Effector memory CD4-positive, alpha-beta T cell (primary cell): ENCODE data around the gene NAALADL2.
"Not testable (repeated sequence)": the region's sequence is repeated elsewhere in the genome, so short reads cannot be mapped to it uniquely, and the experiment has no call there.

Experiments
- DNase-seq, 3 donors: peaks; one replicate each; pipeline ENCODE4 v3.0.0-alpha.2; 2020
- H3K27ac ChIP-seq: 2 replicates; pipeline ENCODE4 v1.7.0; 2013; ENCODE audit warnings: mild to moderate bottlenecking, low read length, moderate library complexity; ENCODE audit not compliant: insufficient read depth, poor library complexity, severe bottlenecking
- H3K27me3 ChIP-seq: replicated peaks from 2 replicates; pipeline ENCODE4 v1.7.0; 2013; ENCODE audit warnings: mild to moderate bottlenecking, low read length; ENCODE audit not compliant: insufficient read depth, control insufficient read depth, poor library complexity, severe bottlenecking
- H3K36me3 ChIP-seq: 2 replicates; pipeline ENCODE4 v1.7.0; 2013; ENCODE audit warnings: mild to moderate bottlenecking, low read length, moderate library complexity; ENCODE audit not compliant: control insufficient read depth, insufficient read depth
- H3K4me1 ChIP-seq: 2 replicates; pipeline ENCODE4 v1.7.0; 2013; ENCODE audit warnings: low read length, mild to moderate bottlenecking; ENCODE audit not compliant: control insufficient read depth, insufficient read depth, poor library complexity, severe bottlenecking
- H3K4me3 ChIP-seq: 2 replicates; pipeline ENCODE4 v1.7.0; 2013; ENCODE audit warnings: low read length, low read depth, mild to moderate bottlenecking; ENCODE audit not compliant: insufficient read depth, poor library complexity, severe bottlenecking
- H3K9me3 ChIP-seq: 2 replicates; pipeline ENCODE4 v1.7.0; 2013; ENCODE audit warnings: mild to moderate bottlenecking, low read length, moderate library complexity; ENCODE audit not compliant: control insufficient read depth

NAALADL2 gene

DNA sequence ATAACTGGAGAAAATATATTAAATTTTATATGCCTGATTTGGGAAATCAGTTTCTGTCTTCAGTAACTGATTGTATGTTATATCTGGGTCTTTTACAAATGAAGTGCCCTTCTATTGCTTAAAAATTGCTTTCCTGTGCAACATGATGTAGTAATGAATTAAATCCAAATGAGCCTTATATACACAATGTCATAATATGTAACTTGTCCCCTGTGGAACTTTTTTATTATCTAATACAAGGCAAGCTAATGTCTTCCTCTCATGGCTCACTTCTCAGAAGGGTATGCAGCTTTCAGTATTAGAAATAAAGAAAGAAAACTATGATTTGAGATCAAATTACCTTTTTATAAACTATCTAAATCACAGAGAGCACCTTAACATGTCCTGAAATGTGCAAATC lies 248.9 kb downstream of the NAALADL2 start:
- H3K4me3 ChIP-seq, result no peak overlapping the region
- H3K9me3 ChIP-seq, result no peaks in the 10 kb centered on the region
- H3K27me3 ChIP-seq, result no peaks in the 10 kb centered on the region
- no peaks in the 10 kb centered on the region for H3K36me3 ChIP-seq
- no peaks in the 10 kb centered on the region for H3K4me1 ChIP-seq
- DNase-seq, result no peak
- no peak overlapping the region for H3K27ac ChIP-seq

DNA sequence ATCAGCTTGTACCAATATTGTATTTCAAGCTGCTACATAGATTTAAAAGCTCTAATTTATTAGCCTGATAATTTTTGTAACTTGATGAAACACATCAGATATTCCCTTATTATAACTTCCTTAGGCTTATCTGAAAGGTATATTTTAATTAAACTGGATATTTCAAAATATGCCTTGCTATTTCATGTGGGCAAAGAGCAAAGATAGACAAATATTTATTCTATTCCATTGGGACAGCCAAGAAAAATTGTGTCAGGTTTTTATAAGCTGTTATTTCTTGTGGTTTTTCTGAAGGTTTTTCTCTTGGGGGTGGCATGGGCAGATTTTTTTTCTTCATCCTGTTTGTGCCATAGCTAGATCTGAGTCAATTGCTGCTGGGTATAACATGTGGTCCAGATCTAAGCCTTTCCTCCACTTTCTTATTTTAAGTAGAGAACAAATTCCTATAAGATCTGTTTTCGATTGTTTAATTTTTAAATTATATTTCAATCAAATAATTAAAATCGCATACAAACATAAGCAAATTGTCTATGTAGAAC lies 249.5 kb downstream of the NAALADL2 start:
- H3K27me3 ChIP-seq, result no peaks in the 10 kb centered on the region
- H3K9me3 ChIP-seq, result no peaks in the 10 kb centered on the region
- no peak overlapping the region for H3K4me3 ChIP-seq
- no peak overlapping the region for H3K27ac ChIP-seq
- no peaks in the 10 kb centered on the region for H3K4me1 ChIP-seq
- DNase-seq, result no peak
- no peaks in the 10 kb centered on the region for H3K36me3 ChIP-seq

DNA sequence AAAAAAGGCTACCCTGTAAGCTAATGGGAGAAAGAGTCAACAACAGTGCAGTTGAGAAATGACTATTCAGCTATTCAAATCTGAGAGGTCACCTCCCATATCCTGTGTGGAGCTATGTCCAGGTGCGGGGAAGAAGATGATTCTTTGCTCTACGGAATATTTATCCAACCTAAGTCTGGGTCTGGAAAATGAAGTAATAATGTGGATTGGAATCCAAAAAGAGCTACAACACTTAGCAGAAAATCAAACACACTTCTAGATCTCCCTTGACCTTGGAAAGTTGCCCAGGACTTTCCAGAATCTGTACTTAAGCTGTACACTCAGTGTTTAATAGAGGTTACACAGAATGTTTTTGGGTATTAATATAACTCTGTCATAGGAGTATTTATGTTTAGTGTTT lies 251.9 kb downstream of the NAALADL2 start:
- no peaks in the 10 kb centered on the region for H3K36me3 ChIP-seq
- no peaks in the 10 kb centered on the region for H3K9me3 ChIP-seq
- no peak overlapping the region for H3K4me3 ChIP-seq
- no peaks in the 10 kb centered on the region for H3K27me3 ChIP-seq
- H3K4me1 ChIP-seq, result no peaks in the 10 kb centered on the region
- no peak for DNase-seq
- H3K27ac ChIP-seq, result no peak overlapping the region

DNA sequence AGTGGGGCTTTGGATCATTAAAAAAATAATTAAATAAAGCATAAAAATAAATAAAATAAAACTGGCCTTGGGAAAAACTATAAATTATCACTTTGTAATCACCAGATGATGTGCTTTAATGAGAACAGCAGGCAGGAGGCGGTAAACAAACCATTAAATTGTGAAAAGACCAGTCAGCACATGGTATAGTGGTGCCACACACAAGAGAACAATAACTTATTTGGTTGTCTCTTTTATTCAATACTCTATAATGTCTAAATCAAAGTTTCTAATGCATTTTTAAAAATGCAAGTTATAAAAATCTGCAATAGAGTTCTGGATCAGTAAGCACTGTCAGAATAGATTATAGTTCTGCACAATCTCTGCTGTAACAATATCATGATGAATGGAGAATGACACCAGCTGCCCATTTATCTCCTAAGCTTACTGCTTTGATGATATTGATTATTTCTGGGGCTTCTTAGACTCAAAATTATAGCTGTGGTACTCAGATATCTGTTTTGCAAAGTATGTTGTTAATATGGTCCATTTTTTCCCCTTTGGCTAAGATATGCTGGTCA lies 259.3 kb downstream of the NAALADL2 start:
- Histone ChIP-seq H3K9me3 (no peaks in the 10 kb centered on the region), H3K4me1 (no peaks in the 10 kb centered on the region), H3K27me3 (no peaks in the 10 kb centered on the region), H3K36me3 (no peaks in the 10 kb centered on the region), H3K4me3 (no peak overlapping the region), H3K27ac (no peak overlapping the region)
- DNase-seq, result no peak

DNA sequence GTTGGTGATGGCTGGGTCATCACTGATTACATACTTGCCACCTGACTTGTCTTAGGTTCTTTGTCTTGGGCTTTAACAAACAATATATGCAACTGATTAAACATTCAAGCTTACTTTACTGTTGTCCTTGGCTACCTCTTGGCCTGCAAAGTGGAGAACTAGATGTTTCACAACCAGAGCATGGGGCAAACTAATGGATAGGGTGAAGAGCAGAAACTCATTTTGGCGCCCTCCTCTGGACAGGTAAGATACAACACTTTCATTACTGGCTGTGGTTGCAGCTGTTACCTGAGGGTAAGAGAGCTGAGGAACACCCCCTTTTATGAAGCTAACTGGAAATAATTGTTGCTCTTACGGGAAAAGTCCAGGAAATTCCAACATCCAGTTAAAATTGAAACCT lies 262.1 kb downstream of the NAALADL2 start:
- no peak overlapping the region for H3K4me3 ChIP-seq
- no peaks in the 10 kb centered on the region for H3K9me3 ChIP-seq
- no peaks in the 10 kb centered on the region for H3K36me3 ChIP-seq
- no peak overlapping the region for H3K27ac ChIP-seq
- no peak for DNase-seq
- H3K4me1 ChIP-seq, result no peaks in the 10 kb centered on the region
- no peaks in the 10 kb centered on the region for H3K27me3 ChIP-seq

DNA sequence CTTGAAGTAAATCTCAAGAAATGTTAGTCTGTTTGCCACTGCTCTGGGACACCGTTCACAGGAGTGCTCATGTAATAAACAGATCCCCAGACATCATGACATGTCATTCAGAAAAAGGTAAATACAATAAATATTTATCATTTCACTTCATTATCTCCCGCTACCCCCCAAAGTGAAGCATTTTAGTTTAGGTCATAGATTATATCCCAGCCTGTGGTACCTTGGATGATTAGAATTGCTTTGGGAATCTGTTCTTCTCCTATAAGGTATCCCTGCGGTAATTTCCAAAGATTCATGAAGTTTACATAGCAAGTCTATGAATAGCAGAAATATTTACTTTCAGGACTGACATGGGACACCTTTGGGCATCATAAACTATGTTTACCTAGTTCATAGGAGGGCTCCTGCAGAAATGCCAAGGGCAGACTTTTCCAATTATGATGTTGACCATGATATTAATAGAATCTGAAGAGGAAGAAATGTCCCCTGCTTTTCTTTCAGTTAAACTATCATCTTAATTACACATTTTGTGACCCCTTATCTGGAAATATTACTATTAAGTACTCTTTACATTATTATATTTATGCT lies 268.0 kb downstream of the NAALADL2 start:
- H3K9me3 ChIP-seq, result no peaks in the 10 kb centered on the region
- no peak overlapping the region for H3K27ac ChIP-seq
- H3K4me1 ChIP-seq, result no peaks in the 10 kb centered on the region
- no peak for DNase-seq
- H3K27me3 ChIP-seq, result no peaks in the 10 kb centered on the region
- no peaks in the 10 kb centered on the region for H3K36me3 ChIP-seq
- H3K4me3 ChIP-seq, result no peak overlapping the region

DNA sequence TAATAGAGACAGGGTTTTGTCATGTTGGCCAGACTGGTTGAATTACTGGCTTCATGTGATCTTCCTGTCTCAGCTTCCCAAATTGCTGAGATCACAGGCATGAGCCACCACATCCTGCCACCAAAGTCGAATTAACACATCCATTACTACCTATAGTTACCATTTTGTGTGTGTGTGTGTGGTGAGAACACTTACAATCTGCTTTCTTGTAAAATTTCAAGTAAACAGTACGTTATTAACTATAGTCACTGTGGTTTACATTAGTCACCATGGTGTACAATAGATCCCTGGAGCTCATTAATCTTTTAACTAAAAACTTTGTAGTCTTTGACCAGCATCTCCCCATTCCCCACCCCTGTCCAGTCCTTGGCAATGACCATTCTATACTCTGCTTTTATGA lies 270.0 kb downstream of the NAALADL2 start:
- Histone ChIP-seq H3K27me3 (no peaks in the 10 kb centered on the region), H3K27ac (no peak overlapping the region), H3K9me3 (no peaks in the 10 kb centered on the region), H3K36me3 (no peaks in the 10 kb centered on the region), H3K4me3 (no peak overlapping the region), H3K4me1 (no peaks in the 10 kb centered on the region)
- DNase-seq, result no peak

DNA sequence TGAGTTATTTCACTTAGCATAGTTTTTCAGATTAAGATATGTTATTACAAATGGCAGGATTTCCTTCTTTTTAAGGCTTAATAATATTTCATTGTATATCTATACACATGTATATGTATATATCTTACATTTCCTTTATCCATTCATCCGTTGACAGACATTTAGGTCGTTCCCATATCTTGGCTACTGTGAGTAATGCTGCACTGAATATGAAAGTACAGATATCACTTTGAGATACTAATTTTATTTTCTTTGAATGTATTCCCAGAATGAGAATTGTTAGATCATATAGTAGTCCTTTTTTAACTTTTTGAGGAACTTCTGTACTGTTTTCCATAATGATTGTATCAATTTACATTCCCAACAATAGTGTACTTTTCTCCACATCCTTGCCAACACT lies 270.4 kb downstream of the NAALADL2 start:
- Histone ChIP-seq H3K27ac (no peak overlapping the region), H3K4me3 (no peak overlapping the region), H3K4me1 (no peaks in the 10 kb centered on the region), H3K36me3 (no peaks in the 10 kb centered on the region), H3K9me3 (no peaks in the 10 kb centered on the region), H3K27me3 (no peaks in the 10 kb centered on the region)
- no peak for DNase-seq

DNA sequence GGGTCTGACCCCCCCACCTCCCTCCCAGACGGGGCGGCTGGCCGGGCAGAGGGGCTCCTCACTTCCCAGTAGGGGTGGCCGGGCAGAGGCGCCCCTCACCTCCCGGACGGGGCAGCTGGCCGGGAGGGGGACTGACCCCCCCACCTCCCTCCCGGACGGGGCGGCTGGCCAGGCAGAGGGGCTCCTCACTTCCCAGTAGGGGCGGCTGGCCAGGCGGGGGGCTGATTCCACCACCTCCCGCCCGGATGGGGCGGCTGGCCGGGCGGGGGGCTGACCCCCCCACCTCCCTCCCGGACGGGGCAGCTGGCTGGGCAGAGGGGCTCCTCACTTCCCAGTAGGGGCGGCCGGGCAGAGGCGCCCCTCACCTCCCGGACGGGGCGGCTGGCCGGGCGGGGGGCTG lies 272.7 kb downstream of the NAALADL2 start:
- not testable (repeated sequence) for H3K4me3 ChIP-seq, DNase-seq, H3K27ac ChIP-seq, H3K36me3 ChIP-seq, H3K27me3 ChIP-seq, H3K9me3 ChIP-seq, H3K4me1 ChIP-seq

DNA sequence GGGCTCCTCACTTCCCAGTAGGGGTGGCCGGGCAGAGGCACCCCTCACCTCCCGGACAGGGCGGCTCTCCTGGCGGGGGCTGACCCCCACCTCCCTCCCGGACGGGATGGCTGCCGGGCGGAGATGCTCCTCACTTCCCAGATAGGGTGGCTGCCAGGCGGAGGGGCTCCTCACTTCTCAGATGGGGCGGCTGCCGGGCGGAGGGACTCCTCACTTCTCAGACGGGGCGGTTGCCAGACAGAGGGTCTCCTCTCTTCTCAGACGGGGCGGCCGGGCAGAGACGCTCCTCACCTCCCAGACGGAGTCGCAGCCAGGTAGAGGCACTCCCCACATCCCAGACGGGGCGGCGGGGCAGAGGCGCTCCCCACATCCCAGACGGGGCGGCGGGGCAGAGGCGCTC lies 273.6 kb downstream of the NAALADL2 start:
- H3K9me3 ChIP-seq, H3K4me3 ChIP-seq, H3K4me1 ChIP-seq, H3K27me3 ChIP-seq, H3K27ac ChIP-seq, DNase-seq, H3K36me3 ChIP-seq: not testable (repeated sequence)
